ENCODE results near the gene MRPL18.
"Not testable (repeated sequence)": the region's sequence is repeated elsewhere in the genome, so short reads cannot be mapped to it uniquely, and the experiment has no call there.

MRPL18 gene

GRCh38 chr6:159817951-159818739, 27.9 kb downstream of the MRPL18 start:
- DNase-seq (ENCODE audit: low spot score): no peak
- no peak overlapping the region for H3K4me3 ChIP-seq
- TF ChIP-seq, protein P1, sequence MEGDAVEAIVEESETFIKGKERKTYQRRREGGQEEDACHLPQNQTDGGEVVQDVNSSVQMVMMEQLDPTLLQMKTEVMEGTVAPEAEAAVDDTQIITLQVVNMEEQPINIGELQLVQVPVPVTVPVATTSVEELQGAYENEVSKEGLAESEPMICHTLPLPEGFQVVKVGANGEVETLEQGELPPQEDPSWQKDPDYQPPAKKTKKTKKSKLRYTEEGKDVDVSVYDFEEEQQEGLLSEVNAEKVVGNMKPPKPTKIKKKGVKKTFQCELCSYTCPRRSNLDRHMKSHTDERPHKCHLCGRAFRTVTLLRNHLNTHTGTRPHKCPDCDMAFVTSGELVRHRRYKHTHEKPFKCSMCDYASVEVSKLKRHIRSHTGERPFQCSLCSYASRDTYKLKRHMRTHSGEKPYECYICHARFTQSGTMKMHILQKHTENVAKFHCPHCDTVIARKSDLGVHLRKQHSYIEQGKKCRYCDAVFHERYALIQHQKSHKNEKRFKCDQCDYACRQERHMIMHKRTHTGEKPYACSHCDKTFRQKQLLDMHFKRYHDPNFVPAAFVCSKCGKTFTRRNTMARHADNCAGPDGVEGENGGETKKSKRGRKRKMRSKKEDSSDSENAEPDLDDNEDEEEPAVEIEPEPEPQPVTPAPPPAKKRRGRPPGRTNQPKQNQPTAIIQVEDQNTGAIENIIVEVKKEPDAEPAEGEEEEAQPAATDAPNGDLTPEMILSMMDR (IDR thresholded peaks at IDR 0.05): no peak
- H3K27ac ChIP-seq: no peak overlapping the region

DNA sequence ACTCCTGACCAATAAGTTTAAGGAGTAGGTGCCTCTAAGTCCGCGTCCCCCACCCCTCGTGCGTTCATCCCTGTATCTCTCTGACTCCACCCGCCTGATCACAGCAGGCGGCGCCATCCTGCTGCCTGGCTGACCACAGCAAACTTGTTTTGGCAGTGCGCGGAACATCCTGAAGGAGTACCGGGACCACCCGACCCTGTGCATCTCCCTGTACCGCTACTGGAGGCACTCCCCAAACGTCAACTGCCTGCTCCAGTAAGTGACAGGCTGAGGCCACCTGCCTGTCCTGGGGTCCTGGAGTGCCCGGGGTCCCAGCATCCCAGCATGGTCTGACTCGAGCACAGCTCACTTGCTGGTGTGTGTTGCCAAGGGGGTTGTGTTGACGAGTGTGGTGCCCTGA, 28.8 kb downstream of the MRPL18 start:
- DNase-seq (ENCODE audit: low spot score): no peak
- TF ChIP-seq, protein P1 (IDR thresholded peaks at IDR 0.05): no peak
- Histone ChIP-seq H3K4me3 (no peak overlapping the region), H3K27ac (no peak overlapping the region)

DNA sequence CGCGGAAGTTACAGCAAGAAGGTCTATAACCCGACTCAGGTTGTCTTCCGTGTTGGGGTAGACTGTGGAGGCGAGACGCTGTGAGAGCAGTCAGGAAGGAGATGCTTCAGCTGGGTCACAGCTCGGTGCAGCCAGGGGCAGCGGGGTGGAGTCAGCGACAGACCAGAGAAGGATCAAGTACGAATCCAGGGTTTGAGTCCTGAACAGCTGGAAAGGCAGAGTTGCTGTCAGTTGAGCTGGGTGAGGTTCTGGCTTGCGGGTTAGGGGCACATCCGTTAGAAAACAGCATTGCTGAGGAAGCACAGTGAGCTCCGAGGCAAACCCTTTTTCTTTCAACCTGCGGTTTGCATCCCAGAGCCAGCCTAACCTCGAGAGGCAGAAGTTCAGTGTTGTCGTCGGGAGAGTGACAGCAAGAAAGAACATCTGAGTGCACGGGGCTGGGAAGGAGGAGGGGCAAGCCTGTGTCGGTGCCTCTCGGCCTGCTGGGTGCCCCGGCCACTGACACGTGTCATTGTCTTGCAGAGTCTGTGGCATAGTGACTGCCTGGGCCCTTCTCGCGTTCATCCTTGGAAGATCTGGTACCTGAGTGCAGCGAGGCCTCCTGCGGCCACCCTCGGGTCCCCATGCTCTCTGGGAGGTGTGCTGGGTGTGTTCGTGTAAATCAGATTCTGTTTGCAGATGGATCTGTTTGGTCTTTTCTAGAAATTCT, 29.8 kb downstream of the MRPL18 start:
- no peak overlapping the region for H3K27ac ChIP-seq
- TF ChIP-seq, protein P1 (IDR thresholded peaks at IDR 0.05): no peak
- H3K4me3 ChIP-seq: no peak overlapping the region
- DNase-seq (ENCODE audit: low spot score): no peak

- no peak overlapping the region for H3K4me3 ChIP-seq
- TF ChIP-seq, protein P1 (IDR thresholded peaks at IDR 0.05): no peak
- DNase-seq (ENCODE audit: low spot score): no peak
- H3K27ac ChIP-seq: no peak overlapping the region
These were observed 30.9 kb downstream of the MRPL18 start for GRCh38 chr6:159821122-159821521.

DNA sequence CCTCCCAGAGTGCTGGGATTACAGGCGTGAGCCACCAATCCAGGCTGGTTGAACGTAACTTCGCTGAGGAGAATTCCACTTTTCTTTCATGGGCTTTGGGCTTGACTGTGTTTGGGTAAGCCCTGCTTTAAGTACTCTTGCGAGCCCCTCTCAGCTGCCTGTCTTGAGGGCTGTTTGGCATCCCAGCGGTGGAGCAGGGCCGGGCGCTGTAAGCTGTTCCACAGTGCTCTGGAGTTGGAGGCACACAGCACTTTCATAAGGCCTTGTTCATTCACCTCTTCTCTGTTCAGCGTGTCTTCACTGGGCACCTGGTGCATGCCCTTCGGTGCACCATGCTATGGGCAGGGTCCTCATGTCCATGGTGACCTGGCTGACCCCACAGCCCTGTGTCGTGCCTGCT, 31.5 kb downstream of the MRPL18 start:
- Histone ChIP-seq H3K27ac (no peak overlapping the region), H3K4me3 (no peak overlapping the region)
- DNase-seq (ENCODE audit: low spot score): no peak
- TF ChIP-seq, protein P1 (IDR thresholded peaks at IDR 0.05): no peak

DNA sequence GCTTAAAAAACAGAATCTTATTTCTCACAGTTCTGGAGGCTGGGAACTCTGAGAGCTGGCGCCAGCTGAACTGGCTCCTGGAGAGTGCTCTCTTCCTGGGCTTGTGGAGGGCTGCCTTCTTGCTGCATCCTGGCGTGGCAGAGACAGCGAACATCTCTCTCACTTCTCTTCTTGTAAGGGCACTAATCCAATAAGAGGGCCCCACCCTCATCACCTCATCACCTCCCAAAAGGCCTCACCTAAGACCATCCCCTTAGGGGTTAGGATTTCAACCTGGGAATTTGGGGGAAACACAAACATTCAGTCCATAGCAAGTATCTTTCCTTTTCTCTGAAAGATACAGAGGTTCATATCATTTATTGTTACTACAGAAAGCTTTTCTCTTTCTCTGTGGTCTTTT, 33.7 kb downstream of the MRPL18 start:
- Histone ChIP-seq H3K27ac (no peak overlapping the region), H3K4me3 (no peak overlapping the region)
- TF ChIP-seq, protein P1 (IDR thresholded peaks at IDR 0.05): no peak
- DNase-seq (ENCODE audit: low spot score): no peak

DNA sequence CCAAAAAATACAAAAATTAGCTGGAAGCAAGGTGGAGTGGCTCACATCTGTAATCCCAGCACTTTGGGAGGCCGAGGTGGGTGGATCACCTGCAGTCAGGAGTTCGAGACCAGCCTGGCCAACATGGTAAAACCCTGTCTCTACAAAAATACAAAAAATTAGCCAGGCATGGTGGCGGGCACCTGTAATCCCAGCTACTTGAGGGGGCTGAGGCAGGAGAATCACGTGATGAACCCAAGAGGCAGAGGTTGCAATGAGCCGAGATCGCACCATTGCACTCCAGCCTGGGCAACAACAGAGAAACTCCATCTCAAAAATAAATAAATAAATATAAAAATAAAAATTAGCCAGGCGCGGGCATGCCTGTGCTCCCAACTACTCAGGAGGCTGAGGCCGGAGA, 34.4 kb downstream of the MRPL18 start:
- not testable (repeated sequence) for H3K4me3 ChIP-seq; H3K27ac ChIP-seq; DNase-seq (ENCODE audit: low spot score)

All from coronary artery (tissue), 2 donors.